ENCODE measurements around the gene NCOR1. TPM values are rescaled to one million over a fixed set of nuclear protein-coding genes. Genes with fewer than 3 reads are reported as not detected.
A peak's percentile ranks its signal among the peaks of the same experiment; 100 is the strongest.

The NCOR1 gene
- polyA plus RNA-seq, 1 of the 3 experiments (the other 2 are of a cell fraction): 42.1 TPM

GRCh38 chr17:16215002-16215272 lies 397 bp downstream of the NCOR1 start:
- Histone ChIP-seq H3K27ac (ENCODE audit: low read depth in 2 of 2, low read length in 1 of 2) (peak overlapping the region; percentile 92 to 97), H3K4me1 (ENCODE audit: control insufficient read depth in 1 of 2, insufficient read depth in 2 of 2, low read depth in 1 of 2, low read length in 1 of 2) (peaks cover 4 to 13% of the 10 kb centered on the region in 2 experiments; a peak in 3 of 4 replicates), H3K9ac (peak overlapping the region; percentile 98), H3K27me3 (ENCODE audit: insufficient read depth) (no peaks in the 10 kb centered on the region), H2AFZ (ENCODE audit: low read depth) (peak overlapping the region; percentile 44; the same call in 1 of the 2 replicates), H3F3A (replicated peaks; ENCODE audit: insufficient read depth) (peaks cover 31% of the 10 kb centered on the region), H3K9me2 (no peaks in the 10 kb centered on the region), H3K36me3 (replicated peaks in 1 of 2; ENCODE audit: control insufficient read depth in 1 of 2, insufficient read depth in 2 of 2, low read length in 1 of 2) (peaks cover 0 to 6% of the 10 kb centered on the region in 2 experiments), H3K9me3 (no peaks in the 10 kb centered on the region), H3K4me3 (ENCODE audit: low read depth in 2 of 2, low read length in 1 of 2) (peak overlapping the region; percentile 81), H4K20me1 (ENCODE audit: insufficient read depth) (peaks cover 42% of the 10 kb centered on the region), H3K4me2 (peak overlapping the region; percentile 91), H3K79me2 (ENCODE audit: insufficient read depth) (peaks cover 99% of the 10 kb centered on the region)
- ChIA-PET POLR2A (interaction anchor here (1.1 to 1.3 kb wide), 2 partner anchors 166 to 215 kb away, joined by 3 to 5 read pairs; partner anchors contain the start of genes TTC19, UBB and ZSWIM7), CTCF (interaction anchor here (1.0 to 1.4 kb wide), 3 partner anchors 10 to 117 kb away, joined by 3 read pairs; no protein-coding TSS in a partner anchor)
- DNase-seq: peak; percentile 80
- 2% methylated on average over 18 of the region's 27 CpGs for WGBS (ENCODE audit: low lambda C conversion rate)
- TF ChIP-seq SIN3A (IDR thresholded peaks at IDR 0.05; ENCODE audit: borderline replicate concordance, low read depth, low read length) (no peak), IRF3 (IDR thresholded peaks at IDR 0.05; ENCODE audit: low read depth, low read length) (no peak), USF2 (IDR thresholded peaks at IDR 0.05; ENCODE audit: borderline replicate concordance, low read depth, low read length) (no peak), CHD2 (IDR thresholded peaks at IDR 0.05; ENCODE audit: low read length, partially characterized antibody) (no peak)

GRCh38 chr17:16214190-16215001 lies 938 bp downstream of the NCOR1 start:
- Histone ChIP-seq H3K27me3 (ENCODE audit: insufficient read depth) (no peaks in the 10 kb centered on the region), H3K36me3 (replicated peaks in 1 of 2; ENCODE audit: control insufficient read depth in 1 of 2, insufficient read depth in 2 of 2, low read length in 1 of 2) (peaks cover 0 to under 1% of the 10 kb centered on the region in 2 experiments), H3K9me2 (no peaks in the 10 kb centered on the region), H3K27ac (ENCODE audit: low read depth in 2 of 2, low read length in 1 of 2) (peak overlapping the region; percentile 92 to 97), H3K4me2 (peak overlapping the region; percentile 91), H3K9me3 (no peaks in the 10 kb centered on the region), H3K9ac (peak overlapping the region; percentile 98), H3F3A (replicated peaks; ENCODE audit: insufficient read depth) (peaks cover 31% of the 10 kb centered on the region), H3K4me1 (ENCODE audit: control insufficient read depth in 1 of 2, insufficient read depth in 2 of 2, low read depth in 1 of 2, low read length in 1 of 2) (peaks cover 4 to 13% of the 10 kb centered on the region in 2 experiments; a peak in 3 of 4 replicates), H4K20me1 (ENCODE audit: insufficient read depth) (peaks cover 46% of the 10 kb centered on the region), H2AFZ (ENCODE audit: low read depth) (peak overlapping the region; percentile 44; the same call in 1 of the 2 replicates), H3K79me2 (ENCODE audit: insufficient read depth) (peaks cover 99% of the 10 kb centered on the region), H3K4me3 (ENCODE audit: low read depth in 2 of 2, low read length in 1 of 2) (peak overlapping the region; percentile 81)
- TF ChIP-seq FOXJ3 (CRISPR knock-in tag; IDR thresholded peaks at IDR 0.05) (no peak), YY1 (IDR thresholded peaks at IDR 0.05; ENCODE audit: low read depth) (no peak; the same call in 1 of the 2 replicates), CHD2 (IDR thresholded peaks at IDR 0.05; ENCODE audit: low read length, partially characterized antibody) (no peak), TEAD4 (IDR thresholded peaks at IDR 0.05; ENCODE audit: borderline replicate concordance, insufficient read depth) (no peak)
- no peak for DNase-seq
- 6% methylated on average over 16 of the region's 16 CpGs for WGBS (ENCODE audit: low lambda C conversion rate)
- POLR2A ChIA-PET: interaction anchor here (0.6 to 1.1 kb wide), 2 partner anchors 214 to 215 kb away, joined by 3 read pairs; partner anchors contain the start of genes TTC19 and ZSWIM7
- CTCF ChIA-PET: interaction anchor here (1.4 kb wide), 1 partner anchor 12 kb away, joined by 3 read pairs; no protein-coding TSS in a partner anchor
